Neural cell (in vitro differentiated cells): ENCODE results near the gene LCA5. TPM values are rescaled to one million over a fixed set of nuclear protein-coding genes. Genes with fewer than 3 reads are reported as not detected.

Experiments
- H2AFZ ChIP-seq: fragments of 200-600, 300-800 bp; sonication (generic), shearing (Covaris generic); 2 replicates; pipeline ENCODE4 v1.6.0; 2014; ENCODE audit warnings: low read depth, mild to moderate bottlenecking, antibody characterized with exemption, low read length, moderate library complexity
- H3F3A ChIP-seq: fragments of 200-600 bp; shearing (Covaris generic); 2 replicates; pipeline ENCODE4 v1.6.1; 2016; ENCODE audit warnings: mild to moderate bottlenecking, moderate library complexity, mixed read lengths, antibody characterized with exemption, low read length; ENCODE audit not compliant: insufficient read depth, poor library complexity, severe bottlenecking
- H3K27ac ChIP-seq: fragments of 200-600, 300-800 bp; sonication (generic), shearing (Covaris generic); 2 replicates; pipeline ENCODE4 v1.5.1; 2014; ENCODE audit warnings: mild to moderate bottlenecking, low read length, moderate library complexity
- H3K27me3 ChIP-seq: fragments of 300-800, 200-600 bp; sonication (generic), shearing (Covaris generic); 2 replicates; pipeline ENCODE4 v1.6.0; 2014; ENCODE audit warnings: mild to moderate bottlenecking, low read depth, low read length, moderate library complexity; ENCODE audit not compliant: insufficient read depth
- H3K36me3 ChIP-seq: fragments of 300-800, 200-600 bp; sonication (generic), shearing (Covaris generic); 2 replicates; pipeline ENCODE4 v1.5.1; 2014; ENCODE audit warnings: mild to moderate bottlenecking, antibody characterized with exemption, low read length, moderate library complexity; ENCODE audit not compliant: insufficient read depth
- H3K4me2 ChIP-seq: fragments of 300-800, 200-600 bp; sonication (generic), shearing (Covaris generic); 2 replicates; pipeline ENCODE4 v1.6.0; 2014; ENCODE audit warnings: mild to moderate bottlenecking, low read length
- H3K4me3 ChIP-seq: fragments of 300-800, 200-600 bp; sonication (generic), shearing (Covaris generic); 2 replicates; pipeline ENCODE4 v1.5.1; 2014; ENCODE audit warnings: mild to moderate bottlenecking, low read length, moderate library complexity
- H3K79me2 ChIP-seq: fragments of 200-600 bp; shearing (Covaris generic); replicated peaks from 2 replicates; pipeline ENCODE4 v1.6.0; 2014; ENCODE audit warnings: mild to moderate bottlenecking, low read length, moderate library complexity; ENCODE audit not compliant: insufficient read depth
- H3K9ac ChIP-seq: fragments of 300-800, 200-600 bp; sonication (generic), shearing (Covaris generic); 2 replicates; pipeline ENCODE4 v1.6.1; 2016; ENCODE audit warnings: mild to moderate bottlenecking, low read length, mixed read lengths
- H3K9me2 ChIP-seq: fragments of 200-600 bp; shearing (Covaris generic); 2 replicates; pipeline ENCODE4 v1.6.1; 2016; ENCODE audit warnings: mild to moderate bottlenecking, low read length, mixed read lengths; ENCODE audit not compliant: insufficient read depth
- H3K9me3 ChIP-seq: fragments of 200-600, 300-800 bp; sonication (generic), shearing (Covaris generic); 2 replicates; pipeline ENCODE4 v1.6.1; 2016; ENCODE audit warnings: mild to moderate bottlenecking, mixed run types, low read length, moderate library complexity, mixed read lengths
- H4K20me1 ChIP-seq: fragments of 200-600 bp; shearing (Covaris generic); 2 replicates; pipeline ENCODE4 v1.6.1; 2016; ENCODE audit warnings: mild to moderate bottlenecking, mixed run types; ENCODE audit not compliant: insufficient read depth
- EP300 ChIP-seq: fragments of 450-650 bp; conservative IDR thresholded peaks from 2 replicates; pipeline ENCODE4 v1.6.1; 2014; ENCODE audit warnings: antibody characterized with exemption, mild to moderate bottlenecking, moderate library complexity; ENCODE audit not compliant: poor library complexity, severe bottlenecking
- RAD21 ChIP-seq: fragments of 450-650 bp; conservative IDR thresholded peaks from 2 replicates; pipeline ENCODE4 v1.6.1; 2014; ENCODE audit warnings: antibody characterized with exemption, mild to moderate bottlenecking, moderate library complexity
- SMC3 ChIP-seq: fragments of 450-650 bp; conservative IDR thresholded peaks from 2 replicates; pipeline ENCODE4 v1.6.1; 2014; ENCODE audit warnings: antibody characterized with exemption, mild to moderate bottlenecking, moderate library complexity; ENCODE audit not compliant: poor library complexity
- polyA plus RNA-seq: library from polyadenylated mRNA; depleted of rRNA; stranded (reverse); fragments of >200 nt; gene quantifications from 2 replicates; pipeline ENCODE4 v1.2.3, GENCODE V29; 2014
- small RNA-seq, 3 experiments: library from RNA; depleted of rRNA; stranded (forward); fragments of <200 nt; gene quantifications; one replicate each; pipeline ENCODE3, GENCODE V24; 2012
- TF ChIP-seq, protein P1 (sequence below): fragments of 450-650 bp; IDR thresholded peaks from 2 replicates; pipeline ENCODE4 v1.5.1; 2014; ENCODE audit warnings: antibody characterized with exemption, mild to moderate bottlenecking, moderate library complexity; ENCODE audit not compliant: poor library complexity, severe bottlenecking

LCA5 gene
- polyA plus RNA-seq, 1 donor from 2014 or later: 13.2 TPM

DNA sequence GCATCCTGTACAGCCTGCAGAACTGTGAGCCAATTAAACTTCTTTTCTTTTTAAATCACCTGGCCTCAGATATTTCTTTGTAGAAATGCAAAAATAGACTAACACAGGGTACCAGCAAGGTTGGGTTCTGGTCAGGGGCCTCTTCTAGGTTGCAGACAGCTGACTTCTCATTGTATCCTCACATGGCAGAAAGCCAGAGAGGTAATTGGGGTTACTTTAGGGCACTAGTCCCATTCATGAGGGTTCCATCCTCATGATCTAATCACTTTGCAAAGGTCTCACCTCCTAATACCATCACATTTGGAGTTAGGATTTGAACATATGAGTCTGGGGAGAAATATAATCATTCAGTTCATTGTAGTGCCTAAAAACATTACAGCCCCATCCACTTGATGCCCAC is 101.5 kb downstream of the LCA5 start:
- Histone ChIP-seq H3K36me3 (no peaks in the 10 kb centered on the region), H3K4me3 (no peak overlapping the region)
- TF ChIP-seq SMC3: no peak
- TF ChIP-seq EP300: no peak
- TF ChIP-seq RAD21: no peak
- TF ChIP-seq, protein P1, sequence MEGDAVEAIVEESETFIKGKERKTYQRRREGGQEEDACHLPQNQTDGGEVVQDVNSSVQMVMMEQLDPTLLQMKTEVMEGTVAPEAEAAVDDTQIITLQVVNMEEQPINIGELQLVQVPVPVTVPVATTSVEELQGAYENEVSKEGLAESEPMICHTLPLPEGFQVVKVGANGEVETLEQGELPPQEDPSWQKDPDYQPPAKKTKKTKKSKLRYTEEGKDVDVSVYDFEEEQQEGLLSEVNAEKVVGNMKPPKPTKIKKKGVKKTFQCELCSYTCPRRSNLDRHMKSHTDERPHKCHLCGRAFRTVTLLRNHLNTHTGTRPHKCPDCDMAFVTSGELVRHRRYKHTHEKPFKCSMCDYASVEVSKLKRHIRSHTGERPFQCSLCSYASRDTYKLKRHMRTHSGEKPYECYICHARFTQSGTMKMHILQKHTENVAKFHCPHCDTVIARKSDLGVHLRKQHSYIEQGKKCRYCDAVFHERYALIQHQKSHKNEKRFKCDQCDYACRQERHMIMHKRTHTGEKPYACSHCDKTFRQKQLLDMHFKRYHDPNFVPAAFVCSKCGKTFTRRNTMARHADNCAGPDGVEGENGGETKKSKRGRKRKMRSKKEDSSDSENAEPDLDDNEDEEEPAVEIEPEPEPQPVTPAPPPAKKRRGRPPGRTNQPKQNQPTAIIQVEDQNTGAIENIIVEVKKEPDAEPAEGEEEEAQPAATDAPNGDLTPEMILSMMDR: no peak

More for the DNA sequence above, 101.5 kb downstream of the LCA5 start:
- Histone ChIP-seq H3K9me2 (no peaks in the 10 kb centered on the region), H3F3A (no peaks in the 10 kb centered on the region), H3K79me2 (no peaks in the 10 kb centered on the region), H3K9ac (no peak overlapping the region), H2AFZ (no peak overlapping the region), H3K4me2 (no peak overlapping the region), H3K27ac (no peak overlapping the region), H3K27me3 (no peaks in the 10 kb centered on the region), H3K9me3 (no peaks in the 10 kb centered on the region), H4K20me1 (no peaks in the 10 kb centered on the region)

Small RNA genes lying within 50 kb of the gene (small RNA-seq; reads per million reads assigned to genes)
- gene DBIP1: 0 reads per million in 3 experiments

Other genes starting within 250 kb of the LCA5 start
- gene SH3BGRL2, start 93.9 kb upstream of the LCA5 start, polyA plus RNA-seq: 22.7 and 25.3 TPM in 2 replicates